Occipital lobe (tissue), 2 donors: ENCODE measurements around the gene CDH8. TPM values are rescaled to one million over a fixed set of nuclear protein-coding genes. Genes with fewer than 3 reads are reported as not detected.
"Not testable (repeated sequence)": the region's sequence is repeated elsewhere in the genome, so short reads cannot be mapped to it uniquely, and the experiment has no call there.

ENCODE experiments used
- DNase-seq: peaks from one replicate; lab custom pipeline; 2025; lab: John Stamatoyannopoulos, UW
- total RNA-seq: library from RNA; depleted of rRNA; stranded (reverse); fragments of >200 nt; gene quantifications from one replicate; pipeline ENCODE4 v1.2.3, GENCODE V29; 2014

The CDH8 gene
- total RNA-seq, 1 donor from 2014 or later, result 53.7 TPM

DNA sequence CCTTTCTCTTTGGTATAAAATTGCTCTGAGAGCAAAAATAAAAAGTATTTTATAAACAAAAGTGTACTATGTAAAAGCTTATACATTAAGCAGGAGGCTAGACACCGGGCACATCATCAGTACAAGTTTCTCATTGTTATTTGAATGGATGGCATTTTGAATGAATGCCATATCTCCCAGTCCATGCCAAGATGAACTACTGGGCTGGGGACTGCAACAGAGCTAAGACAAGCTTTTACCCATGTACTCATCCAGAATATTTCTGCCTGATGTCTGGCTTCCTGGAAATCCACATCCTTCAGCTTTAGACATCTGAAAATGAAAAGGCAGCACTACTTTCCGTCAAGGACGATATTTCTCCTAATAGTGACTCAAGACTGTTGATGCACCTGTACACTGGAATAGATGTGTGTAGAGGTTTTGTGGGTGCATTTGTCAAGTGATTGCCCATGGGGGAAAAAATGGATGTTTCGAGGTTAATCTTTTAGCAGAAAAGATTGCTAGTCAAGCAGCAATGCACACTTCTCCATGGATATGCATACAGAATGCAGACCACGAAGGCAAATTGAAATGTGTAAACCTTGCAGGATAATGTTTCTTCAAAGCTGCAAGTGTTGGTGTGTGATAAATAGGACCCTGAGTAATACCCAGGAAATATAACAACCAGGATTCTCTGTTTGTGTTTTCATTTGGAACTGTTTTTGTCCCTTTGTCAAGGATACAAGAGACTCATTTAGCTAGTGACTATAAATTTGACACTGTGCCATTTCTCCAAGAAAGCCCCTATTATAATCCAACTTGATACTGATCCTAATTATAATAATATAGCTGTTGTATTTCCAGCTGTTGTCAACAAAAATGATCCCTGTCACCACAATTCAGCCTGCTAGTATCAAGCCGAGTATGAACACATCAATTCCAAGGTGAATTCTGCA lies 173.8 kb downstream of the CDH8 start:
- no peak for DNase-seq

DNA sequence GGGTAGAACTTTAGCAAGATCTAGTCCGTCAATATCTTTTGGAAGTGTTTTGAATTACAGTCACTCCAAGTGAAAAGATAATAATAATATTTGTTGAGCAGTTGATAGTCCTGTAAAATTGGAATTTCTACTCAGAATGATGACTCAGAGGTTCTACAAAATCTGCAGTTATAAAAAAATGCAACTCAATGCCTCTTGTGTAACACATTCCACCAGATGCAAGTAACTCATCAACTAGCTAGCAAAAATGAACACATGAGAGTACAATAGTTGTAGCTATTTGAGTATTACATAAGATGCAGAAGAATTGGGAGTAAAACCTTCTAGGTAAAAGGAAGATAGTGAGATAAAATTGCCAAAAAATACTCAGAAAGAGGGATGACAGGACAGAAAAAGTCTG lies 177.2 kb downstream of the CDH8 start:
- DNase-seq, result no peak

DNA sequence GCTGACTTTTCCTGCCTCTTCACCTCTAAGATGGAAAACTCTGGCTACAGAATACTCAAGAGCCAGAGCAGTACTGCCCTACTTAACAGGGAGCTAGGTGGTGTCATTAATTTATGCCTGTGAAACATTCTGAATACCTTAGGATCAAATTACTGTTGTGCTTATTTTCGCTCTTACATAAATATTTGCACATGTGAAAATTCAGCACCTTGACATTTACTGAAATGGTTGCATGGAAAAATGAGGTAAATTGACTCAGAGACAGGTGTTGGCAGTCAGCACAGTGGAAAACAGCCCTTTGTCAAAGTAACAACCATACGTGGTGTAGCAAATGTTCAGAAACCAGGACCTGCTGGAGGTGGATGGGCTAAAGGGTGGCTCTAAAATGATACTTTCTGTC lies 193.6 kb downstream of the CDH8 start:
- no peak for DNase-seq

DNA sequence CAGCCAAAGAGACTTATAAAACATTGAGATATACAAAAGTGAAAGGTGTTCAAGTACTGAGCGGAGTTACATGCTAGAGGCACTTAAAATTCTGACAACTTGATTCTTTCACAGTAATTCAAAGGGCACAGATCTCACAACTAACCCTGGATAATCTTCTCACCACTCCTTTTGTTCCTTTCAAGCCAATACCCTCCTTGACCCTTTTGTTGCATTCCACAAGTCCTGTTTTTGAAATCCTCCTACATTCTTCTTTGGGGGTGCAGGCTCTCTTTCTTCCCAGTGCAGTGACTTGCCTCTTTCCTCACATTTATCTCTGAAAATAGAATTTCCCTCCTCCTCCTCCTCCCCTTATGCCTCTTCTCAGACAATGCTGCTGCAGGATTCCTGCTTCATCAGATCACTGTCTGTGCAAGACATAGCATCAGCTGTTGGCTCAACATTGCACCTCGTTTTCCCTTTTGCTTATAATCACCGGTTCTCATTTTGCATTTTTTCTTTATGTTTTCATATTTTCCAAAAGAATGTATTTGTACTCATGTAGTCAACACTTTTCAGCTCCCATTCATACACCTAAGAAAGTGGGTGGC lies 199.3 kb downstream of the CDH8 start:
- no peak for DNase-seq

DNA sequence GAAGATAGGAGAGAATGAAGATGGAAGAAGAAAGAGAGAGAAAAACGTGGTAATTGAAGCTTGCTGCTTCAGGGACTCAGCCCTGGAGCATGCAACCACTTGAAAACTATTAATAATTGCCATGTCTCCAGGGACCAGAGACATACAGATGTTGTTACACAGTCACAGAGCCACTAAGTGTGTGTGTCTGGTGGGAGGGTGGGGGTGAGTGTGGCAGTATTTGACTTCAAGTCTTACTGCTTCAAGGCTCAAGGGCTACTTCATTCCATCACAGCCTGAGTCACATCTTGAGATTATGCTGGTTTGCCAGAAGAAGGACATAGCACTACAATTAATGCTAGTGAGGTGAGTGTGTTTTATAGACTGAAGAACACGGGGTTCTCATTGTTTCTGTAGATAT lies 202.2 kb downstream of the CDH8 start:
- no peak for DNase-seq

DNA sequence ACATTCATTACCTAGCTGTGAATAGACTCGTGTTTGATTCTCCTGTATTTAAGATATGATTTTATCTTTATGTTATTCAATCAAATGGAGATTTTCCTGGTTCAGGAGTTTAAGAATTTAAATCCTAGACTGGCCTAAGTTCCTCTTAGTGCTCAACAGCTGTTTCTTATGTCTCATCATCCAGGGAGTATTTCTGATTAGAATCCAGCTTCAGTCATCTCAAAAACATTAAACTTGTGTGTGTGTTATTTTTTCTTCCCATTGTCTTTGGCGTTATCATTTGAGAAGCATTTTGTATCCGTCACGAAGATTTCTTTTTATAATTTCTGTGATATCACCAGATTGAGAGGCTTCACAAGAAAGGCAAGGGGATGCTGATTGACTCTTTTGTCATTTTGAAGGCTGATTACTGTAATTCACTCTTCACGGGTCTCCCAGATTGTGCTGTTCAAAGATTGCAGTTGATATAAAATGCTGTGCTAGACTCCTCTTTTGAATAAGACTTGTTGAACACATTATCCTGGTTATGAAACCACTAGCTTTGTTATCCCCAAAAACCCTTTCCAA lies 204.8 kb downstream of the CDH8 start:
- DNase-seq, result no peak

DNA sequence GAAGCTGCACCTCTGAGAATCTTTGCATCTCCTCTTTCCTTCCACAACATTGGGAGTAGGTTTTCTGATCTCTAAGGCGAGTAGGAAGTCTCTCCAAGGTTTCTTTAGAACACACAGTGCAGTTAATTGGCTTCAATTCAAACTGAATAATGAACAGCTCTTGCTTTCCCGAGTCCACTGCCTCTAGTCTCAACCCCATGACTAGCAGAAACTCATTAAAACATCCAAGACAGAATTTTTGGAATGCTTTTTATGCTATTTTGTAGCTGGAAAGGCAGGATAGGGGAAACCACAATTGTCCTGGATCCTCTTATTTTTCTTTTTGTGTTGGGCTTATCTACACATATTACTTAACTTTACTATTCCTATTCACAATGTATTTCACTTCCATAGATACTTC lies 206.6 kb downstream of the CDH8 start:
- no peak for DNase-seq

DNA sequence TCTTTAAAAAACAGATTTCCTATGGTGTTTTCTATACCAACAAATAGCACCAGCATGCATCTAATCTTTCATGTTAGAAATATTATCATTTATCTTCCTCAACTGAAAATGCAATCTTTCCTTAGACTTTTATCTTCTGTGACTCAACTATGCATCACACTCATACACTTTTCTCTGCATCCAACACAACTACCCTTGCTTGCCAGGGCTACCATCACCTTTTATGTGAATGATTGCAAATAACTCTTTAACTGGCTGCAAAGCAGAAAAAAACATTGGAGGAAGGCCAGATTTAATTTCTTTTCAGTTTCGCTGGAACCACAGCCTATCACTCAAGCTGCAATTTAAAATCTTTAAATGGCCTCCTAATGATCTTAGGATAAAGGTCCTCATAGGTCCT lies 212.9 kb downstream of the CDH8 start:
- no peak for DNase-seq

DNA sequence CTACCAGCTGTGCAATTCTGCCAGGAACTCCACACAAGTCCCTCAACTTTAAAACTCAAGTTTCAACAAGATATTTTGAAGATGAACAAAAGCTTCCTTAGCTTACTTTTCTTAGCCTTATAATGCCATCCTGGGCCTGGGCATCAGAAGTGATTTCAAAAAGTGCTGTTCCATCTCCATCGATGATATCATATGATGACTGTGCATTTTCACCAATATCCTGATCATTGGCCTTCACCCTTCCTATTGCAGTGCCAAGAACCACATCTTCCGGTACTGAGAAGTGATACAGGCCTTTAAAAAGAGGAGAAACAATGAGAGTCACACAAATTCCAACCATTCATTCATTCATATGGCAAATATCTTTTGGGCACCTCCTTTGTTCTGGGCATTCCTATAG lies 215.4 kb downstream of the CDH8 start:
- no peak for DNase-seq

DNA sequence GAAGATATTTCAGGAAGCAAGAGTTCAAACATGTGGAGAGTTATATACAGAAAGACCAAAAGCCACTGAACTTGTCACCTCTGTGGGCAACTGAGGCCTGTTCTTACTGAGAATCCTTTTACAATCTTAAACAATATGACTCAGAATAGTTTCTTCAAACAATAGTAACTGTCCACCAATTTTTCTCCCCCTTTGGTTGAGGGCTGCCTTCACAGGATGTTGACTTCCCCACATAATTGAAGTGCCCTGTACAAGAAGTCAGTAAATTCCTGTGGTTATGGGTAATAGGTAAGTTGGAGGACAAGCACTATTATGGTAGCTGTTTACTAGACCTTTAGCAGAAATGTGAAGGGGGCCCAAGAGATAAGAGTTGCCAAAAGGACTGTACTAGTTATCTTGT lies 215.8 kb downstream of the CDH8 start:
- no peak for DNase-seq

DNA sequence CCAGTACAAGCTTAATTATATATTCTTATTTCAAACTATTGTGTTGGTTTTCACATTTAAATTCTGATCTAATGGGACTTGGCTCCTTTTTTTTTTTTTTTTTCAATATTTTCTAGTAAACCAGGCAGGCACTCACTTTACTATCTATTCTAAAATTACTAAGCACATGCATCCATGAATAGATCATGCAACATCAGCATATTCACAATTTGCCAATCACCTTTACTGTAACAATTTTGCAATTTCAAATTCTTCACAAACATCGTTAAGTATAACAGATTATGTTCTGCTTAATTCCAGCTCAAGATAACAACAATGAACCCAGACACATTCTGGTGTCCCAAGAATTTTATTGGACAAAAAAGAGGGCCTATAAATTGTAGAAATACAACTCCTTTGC lies 217.4 kb downstream of the CDH8 start:
- no peak for DNase-seq

DNA sequence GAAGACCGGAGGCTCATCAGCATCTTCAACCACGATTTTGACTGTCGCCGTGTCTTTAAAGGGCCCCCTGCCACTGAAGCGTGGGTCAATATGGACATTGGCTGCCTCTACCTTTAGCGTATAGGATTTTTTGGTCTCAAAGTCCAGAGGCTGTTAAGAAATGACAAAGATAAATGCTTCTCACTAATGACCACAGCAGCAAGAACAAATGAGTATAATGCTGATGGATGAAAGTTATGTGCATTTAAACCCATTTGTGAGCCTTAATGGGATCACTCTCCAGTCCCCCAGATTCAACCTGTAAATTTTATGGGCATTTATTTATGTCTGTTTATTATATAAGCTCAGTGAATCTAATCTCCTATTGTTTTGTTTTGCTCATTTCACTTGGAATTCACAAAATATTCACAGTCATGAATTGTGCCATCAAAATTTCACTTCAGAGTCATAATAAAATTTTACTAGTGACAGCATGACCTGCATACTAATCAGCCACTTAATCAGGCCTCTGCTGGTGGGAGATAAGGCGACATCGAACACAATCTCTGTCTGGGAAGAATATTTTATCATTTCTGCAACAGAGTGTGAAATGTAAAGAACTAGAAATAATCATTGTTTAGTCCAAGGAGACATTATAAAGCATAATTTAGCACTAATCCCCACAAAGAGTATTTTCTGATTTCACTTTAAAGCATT lies 218.5 kb downstream of the CDH8 start:
- DNase-seq, result no peak

DNA sequence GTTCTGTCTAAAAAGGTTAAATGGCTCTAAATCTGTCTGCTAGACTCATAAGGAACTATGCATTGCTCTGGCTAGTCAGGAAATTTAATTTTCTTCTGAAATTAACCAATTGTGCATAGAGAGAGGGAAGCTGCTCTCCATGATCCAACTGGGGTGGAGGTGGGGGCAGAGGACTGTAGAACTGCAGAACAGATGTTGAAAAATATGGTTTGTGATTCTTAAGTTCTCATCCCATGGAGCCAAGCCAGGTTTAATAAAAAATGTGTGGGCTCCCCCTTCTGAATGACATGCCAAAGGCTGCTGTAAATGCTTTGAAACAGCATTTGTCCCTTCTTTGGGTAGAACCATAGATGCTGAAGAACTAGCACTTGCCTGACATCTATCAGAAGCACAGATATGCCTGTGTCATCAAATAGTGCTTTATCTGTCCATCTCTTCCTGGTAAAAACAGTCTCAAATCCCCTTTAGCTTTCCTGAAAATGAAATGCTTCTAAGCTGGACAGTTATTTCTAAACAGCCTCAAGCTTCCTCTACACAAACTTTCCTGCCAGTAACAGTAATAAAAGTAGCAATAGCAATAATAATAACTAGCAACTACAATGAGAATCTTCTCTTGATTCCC lies 221.4 kb downstream of the CDH8 start:
- no peak for DNase-seq

DNA sequence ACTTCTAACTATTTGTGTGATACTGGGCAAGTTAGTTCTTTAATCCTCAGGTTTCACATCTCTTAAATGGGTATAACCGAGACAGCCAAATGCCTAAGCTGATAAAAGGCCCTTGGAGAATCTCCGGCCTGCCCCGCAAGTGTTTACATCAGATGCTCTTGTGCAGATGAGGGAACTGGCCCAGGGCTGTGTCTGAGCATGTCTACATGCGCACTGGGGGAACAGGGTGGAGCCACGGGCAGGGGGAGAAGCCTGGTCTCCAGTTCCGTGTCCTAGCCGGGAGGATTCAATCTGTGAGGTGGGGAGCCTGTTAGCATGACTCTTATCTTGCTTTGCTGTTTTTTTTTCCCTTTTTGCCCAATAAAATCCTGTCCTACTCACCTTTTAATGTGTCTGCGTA lies 222.9 kb downstream of the CDH8 start:
- no peak for DNase-seq

DNA sequence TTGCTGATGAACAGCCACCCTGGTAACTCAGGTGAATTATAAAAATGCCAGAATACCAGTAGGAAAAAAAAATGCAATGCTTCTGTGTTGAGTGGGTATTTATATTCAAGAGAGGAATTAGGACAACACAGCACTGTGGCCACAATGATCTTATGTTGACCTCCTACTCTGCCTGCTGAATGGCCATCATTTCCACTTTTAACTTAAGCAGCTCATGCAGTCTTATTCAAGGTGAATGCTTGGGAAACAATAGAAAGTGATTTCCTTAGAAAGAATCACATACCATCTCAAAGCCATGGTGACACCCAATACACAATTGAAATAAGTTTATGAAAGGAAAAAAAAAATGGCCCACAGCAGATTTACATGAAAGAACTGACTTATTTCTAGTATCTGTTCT lies 224.0 kb downstream of the CDH8 start:
- no peak for DNase-seq

DNA sequence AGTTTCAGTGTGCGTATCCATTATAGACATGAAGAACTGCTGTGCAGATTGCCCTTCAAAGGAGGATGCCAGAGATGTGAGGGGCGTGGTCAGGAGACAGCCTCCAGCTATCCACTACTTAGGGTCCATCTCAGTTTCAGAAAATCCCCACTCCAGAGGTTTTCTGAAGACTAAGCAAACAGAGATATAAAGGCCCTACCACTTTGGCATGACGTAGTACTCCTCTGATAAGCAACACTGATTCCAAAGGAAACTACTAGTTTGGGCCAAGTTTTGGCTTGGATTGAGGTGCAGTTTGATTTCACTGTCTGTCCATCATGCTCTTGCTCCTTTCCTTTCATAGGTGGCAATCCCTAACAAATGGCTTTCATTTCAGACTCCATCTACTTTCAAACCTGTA lies 228.7 kb downstream of the CDH8 start:
- no peak for DNase-seq

DNA sequence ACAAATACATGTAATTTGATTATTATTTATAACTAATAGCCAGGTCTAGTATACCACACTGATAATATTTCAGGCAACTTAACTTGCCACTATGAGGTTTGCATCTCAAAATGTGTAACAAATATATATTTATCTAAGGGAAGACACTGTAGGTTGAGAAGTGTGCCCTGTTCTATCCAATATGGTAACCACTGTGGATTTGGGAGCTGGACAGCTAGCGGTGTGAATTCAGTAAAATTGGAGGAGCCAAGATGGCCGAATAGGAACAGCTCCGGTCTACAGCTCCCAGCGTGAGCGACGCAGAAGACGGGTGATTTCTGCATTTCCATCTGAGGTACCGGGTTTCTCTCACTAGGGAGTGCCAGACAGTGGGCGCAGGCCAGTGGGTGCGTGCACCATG lies 235.0 kb downstream of the CDH8 start:
- not testable (repeated sequence) for DNase-seq

DNA sequence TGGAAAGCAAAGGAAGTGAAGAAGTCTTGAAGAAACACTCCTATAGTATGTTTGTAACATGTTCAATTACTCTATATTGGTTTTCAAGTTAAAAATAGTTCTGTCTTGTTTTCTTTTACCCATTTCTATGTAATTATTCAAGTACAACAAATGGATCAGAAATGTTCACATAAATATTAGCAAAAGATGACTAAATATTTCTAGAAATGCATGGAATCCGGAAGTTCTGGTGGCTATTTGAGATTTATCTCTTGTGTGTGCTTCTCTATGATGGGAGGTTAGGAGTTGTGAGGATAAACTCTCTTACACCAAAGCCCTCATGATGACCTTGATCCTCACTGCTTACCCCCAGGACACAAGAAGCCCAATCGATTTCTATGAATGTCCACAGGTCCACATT lies 237.5 kb downstream of the CDH8 start:
- no peak for DNase-seq

DNA sequence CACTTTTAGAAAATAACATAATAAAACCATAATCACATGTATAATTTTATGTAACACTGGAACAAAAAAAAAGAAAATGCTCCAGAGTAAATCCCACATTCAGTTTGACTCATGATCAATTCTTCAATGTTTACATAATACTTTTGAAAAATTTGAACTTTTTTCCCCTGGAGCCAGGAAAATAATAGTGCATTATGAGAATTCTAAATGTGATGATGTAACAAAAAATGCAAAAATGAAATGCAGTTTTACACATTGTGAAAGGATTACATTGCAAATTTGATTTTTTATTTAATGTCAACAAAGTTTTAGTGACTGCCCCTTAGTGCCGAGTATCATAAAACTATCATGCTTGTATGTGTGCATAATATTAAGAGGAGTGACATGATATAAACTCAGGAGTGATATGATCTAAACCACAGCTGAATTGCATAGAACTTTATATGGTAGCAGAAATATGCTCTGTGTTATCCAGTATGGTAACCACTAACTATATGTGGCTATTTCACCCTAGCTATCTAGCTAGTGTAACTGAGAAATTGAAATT lies 238.2 kb downstream of the CDH8 start:
- DNase-seq, result no peak

DNA sequence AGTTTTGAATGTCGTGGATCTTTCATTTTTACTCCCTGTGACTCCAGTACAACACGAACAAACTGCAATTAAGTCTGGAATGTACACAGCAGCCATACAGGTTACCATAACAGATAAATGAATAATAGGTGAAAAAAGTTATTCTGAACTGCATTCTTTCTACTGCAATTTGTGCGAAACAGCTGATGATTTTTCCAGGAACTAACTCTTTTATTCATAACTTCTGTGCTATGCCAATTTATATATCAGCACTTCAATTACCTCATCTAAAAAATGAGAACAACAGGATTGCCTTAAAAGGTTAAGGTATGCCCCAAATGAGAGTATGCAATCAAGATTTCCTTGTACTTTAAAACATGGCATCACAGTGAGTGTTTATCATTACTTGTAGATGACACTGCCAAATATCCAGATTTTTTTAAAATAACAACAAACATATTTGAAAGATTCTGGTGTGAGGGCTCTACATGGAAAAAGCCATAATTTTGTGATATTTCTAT lies 238.9 kb downstream of the CDH8 start:
- no peak for DNase-seq

DNA sequence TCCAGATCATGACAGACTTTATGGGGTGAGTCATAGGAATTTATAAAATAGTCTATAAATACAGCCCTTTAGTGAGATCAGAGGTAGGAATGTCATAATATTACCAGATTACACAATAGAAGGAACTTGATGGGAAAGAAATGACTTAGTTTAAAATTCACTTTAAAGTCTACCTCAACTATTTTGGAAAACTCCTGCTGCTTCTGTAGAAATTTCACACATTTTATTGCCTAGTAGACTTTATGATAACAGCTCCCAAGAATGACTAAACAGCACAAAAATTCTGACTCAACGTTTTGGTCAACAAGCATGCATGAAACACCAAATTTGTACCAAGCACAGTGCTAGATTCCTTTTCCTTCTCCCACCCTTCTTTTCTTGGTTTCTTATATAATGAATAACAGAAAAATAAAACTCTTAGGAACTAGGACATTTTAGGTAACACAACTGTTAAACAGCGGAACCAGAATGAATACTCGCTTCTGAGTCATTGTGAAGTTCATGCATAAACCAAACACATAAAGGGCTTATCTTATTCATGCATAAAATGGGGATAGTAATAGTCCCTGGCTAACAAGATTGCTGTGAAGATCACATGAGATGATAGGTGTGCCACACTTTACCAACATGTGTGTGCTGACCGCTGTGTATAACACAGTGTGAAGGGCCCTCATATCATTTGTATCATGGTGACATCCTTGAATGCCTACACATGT lies 243.9 kb downstream of the CDH8 start:
- no peak for DNase-seq
